Osteocyte (in vitro differentiated cells): Measurements from ENCODE around the gene MRPS24. TPM values are rescaled to one million over a fixed set of nuclear protein-coding genes. Genes with fewer than 3 reads are reported as not detected.

Experiments
- DNase-seq: peaks from one replicate; pipeline ENCODE4 v3.0.0; 2021; ENCODE audit warnings: mixed read lengths; ENCODE audit not compliant: unreplicated experiment; ENCODE audit errors: extremely low spot score
- H3K27ac Mint-ChIP-seq: one replicate; pipeline ENCODE4 v1.8.0; 2021; ENCODE audit warnings: mild to moderate bottlenecking, mixed read lengths; ENCODE audit not compliant: unreplicated experiment
- H3K27me3 Mint-ChIP-seq: one replicate; pipeline ENCODE4 v1.8.0; 2021; ENCODE audit warnings: mixed read lengths; ENCODE audit not compliant: unreplicated experiment
- H3K36me3 Mint-ChIP-seq: one replicate; pipeline ENCODE4 v1.8.0; 2021; ENCODE audit warnings: mixed read lengths; ENCODE audit not compliant: unreplicated experiment
- H3K4me1 Mint-ChIP-seq: one replicate; pipeline ENCODE4 v1.8.0; 2021; ENCODE audit warnings: mixed read lengths; ENCODE audit not compliant: unreplicated experiment
- H3K4me3 Mint-ChIP-seq: one replicate; pipeline ENCODE4 v1.8.0; 2021; ENCODE audit warnings: mild to moderate bottlenecking, moderate library complexity, mixed read lengths; ENCODE audit not compliant: unreplicated experiment
- H3K9me3 Mint-ChIP-seq: one replicate; pipeline ENCODE4 v1.8.0; 2021; ENCODE audit warnings: mixed read lengths; ENCODE audit not compliant: unreplicated experiment
- CTCF ChIP-seq: fragments of 200-600 bp; sonication (generic); IDR thresholded peaks from 2 replicates; pipeline ENCODE4 v1.5.0; 2021; ENCODE audit warnings: antibody characterized with exemption, mild to moderate bottlenecking, moderate library complexity
- total RNA-seq: library from RNA; stranded (reverse); gene quantifications from 2 replicates; pipeline ENCODE4 v1.2.1, GENCODE V29; 2021

The MRPS24 gene
- total RNA-seq, 1 donor from 2014 or later: 90.7 TPM

DNA sequence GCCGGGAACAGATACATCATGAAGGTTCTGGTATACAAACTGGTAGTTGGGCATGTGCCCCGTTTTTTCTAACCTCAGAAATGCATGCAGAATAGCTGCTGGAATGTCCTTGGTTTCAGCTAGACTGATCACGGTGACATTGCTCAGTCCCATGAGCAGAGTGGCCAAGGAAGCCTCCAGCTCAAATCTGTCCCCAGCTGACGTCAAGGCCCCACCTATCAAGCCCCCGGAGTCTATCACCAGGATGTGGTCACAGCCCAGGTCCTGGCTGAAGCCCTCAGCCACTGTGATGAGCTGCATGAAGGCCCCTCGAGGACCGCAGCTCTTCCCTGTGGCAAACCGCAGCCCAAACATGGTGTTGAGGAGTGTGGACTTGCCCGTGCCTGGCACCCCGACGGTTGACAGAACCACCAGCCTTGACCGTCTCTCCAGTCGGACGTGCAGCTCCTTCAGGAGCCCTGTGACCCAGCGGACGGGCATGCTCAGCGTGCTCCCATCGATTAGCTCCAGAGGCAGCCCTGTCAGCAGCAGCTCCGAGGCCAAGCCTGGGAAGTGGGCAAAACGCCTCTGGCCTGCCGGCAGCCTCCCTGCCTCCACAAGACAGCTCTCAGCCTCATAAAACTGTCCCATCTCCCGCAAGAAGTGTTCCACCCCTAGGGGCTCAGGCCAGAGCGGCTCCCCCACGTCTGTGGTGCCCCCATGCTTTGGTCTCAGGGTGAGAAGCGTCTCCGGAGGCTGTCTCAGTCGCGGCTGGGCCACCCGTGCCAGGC is 7.8 kb upstream of the MRPS24 start:
- Mint-ChIP-seq H3K4me1 (peaks cover 30% of the 10 kb centered on the region), H3K9me3 (no peaks in the 10 kb centered on the region), H3K4me3 (no peak overlapping the region), H3K36me3 (peaks cover 50% of the 10 kb centered on the region), H3K27me3 (no peaks in the 10 kb centered on the region), H3K27ac (no peak overlapping the region)
- no peak for TF ChIP-seq CTCF
- DNase-seq: no peak

DNA sequence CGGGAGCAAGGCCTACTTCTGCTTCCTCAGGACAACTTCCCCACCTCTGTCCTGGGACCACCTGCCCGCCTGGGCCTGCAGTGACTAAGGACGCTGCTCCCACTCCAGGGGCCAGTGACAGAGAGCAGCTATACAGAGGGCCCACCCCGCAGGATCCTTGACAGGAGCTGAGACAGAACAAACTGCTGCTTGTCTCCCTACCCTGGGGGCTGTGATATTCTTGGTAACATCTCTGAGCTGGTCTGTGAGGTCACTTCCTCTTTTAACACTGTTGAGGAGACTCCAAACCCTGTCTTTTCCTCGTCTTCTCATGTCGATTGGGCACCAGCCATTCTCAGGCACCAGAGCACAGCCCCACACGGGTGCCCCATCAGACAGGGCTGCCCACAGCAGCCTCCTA is 6.9 kb upstream of the MRPS24 start:
- no peak for DNase-seq
- no peak overlapping the region for H3K27ac Mint-ChIP-seq
- TF ChIP-seq CTCF: no peak
- H3K9me3 Mint-ChIP-seq: no peaks in the 10 kb centered on the region
- no peak overlapping the region for H3K4me3 Mint-ChIP-seq
- H3K27me3 Mint-ChIP-seq: no peaks in the 10 kb centered on the region
- H3K36me3 Mint-ChIP-seq: peaks cover 42% of the 10 kb centered on the region
- H3K4me1 Mint-ChIP-seq: peaks cover 32% of the 10 kb centered on the region

DNA sequence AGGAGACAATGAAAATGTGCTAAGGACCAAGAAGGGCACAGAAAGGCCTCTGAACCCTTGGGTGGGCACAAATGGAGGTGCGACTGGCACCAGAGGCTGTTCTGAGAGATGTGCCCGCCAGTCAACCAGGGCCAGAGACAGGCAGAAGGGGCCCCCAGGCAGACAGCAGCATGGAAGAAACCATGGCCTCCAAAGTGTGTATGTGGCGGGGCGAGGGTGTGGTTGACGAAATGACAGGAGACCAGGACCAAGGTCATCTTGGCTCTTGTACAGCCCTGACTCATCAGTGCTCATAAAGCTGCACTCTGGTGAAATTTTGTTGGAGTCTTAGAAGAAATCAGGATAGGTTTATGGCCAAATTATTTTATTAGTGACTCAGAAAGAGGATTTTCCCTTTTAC is 4.0 kb upstream of the MRPS24 start:
- Mint-ChIP-seq H3K4me1 (peaks cover 41% of the 10 kb centered on the region), H3K27ac (peak overlapping the region; percentile 94)

DNA sequence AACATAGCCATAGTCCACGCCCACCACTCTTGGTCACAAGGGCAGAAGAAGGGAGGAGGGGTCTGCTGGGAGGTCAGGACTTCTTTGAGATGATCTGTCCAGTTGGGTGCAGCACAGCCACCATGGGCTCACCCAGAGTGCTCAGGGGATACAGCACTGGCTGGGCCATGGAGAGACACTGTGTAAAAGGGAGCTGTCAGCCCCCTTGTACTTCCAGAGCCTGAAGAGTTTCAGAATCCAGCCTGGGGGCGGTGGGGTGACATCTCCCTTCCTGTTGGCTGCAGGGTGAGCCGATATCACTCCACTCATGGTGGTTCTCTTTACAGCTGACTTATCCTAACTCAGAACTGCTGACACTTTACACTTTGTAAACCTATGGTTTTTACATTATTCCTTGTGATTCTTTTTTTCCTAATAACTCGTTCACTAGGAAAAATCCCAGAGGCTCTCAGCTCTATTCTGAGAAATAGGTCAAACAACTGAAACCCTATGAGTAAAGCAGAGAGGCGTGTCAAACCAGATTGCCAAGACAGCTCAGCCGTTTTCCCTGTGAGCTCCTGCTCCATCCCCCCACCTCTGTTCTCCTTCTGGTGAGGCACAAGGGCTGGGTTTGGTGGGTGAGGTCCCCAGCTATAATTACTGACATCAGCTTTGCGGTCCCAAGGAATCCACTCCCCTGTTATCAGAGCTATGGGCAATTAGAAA is 3.2 kb upstream of the MRPS24 start:
- H3K36me3 Mint-ChIP-seq: peaks cover 19% of the 10 kb centered on the region
- TF ChIP-seq CTCF: no peak
- H3K4me1 Mint-ChIP-seq: peaks cover 46% of the 10 kb centered on the region
- no peaks in the 10 kb centered on the region for H3K9me3 Mint-ChIP-seq
- H3K4me3 Mint-ChIP-seq: peak overlapping the region; percentile 55
- peak overlapping the region; percentile 94 for H3K27ac Mint-ChIP-seq
- H3K27me3 Mint-ChIP-seq: no peaks in the 10 kb centered on the region
- DNase-seq: no peak

More for the DNA sequence above, 4.0 kb upstream of the MRPS24 start:
- TF ChIP-seq CTCF: no peak
- Mint-ChIP-seq H3K36me3 (peaks cover 24% of the 10 kb centered on the region), H3K9me3 (no peaks in the 10 kb centered on the region), H3K4me3 (peak overlapping the region; percentile 55), H3K27me3 (no peaks in the 10 kb centered on the region)
- no peak for DNase-seq

DNA sequence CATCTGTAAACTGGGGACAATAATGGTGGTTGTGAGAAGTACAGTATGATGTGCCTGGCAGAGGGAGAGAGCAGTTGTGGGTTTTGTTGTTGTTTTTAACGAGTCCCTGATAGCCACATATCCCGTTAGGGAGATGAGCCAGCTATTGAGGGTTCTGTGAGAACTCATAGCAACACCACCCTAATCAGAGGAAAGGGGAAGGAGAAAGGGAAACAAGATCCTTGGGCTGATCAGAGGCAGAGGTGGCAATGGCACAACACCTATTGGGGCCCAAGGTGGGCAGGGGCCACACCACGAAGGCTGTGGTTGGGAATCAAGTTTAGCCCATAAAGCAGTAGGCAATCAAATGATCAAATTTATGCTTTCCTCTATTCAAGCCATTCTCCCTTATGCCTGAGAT is 1.7 kb upstream of the MRPS24 start:
- Mint-ChIP-seq H3K36me3 (peaks cover 14% of the 10 kb centered on the region), H3K9me3 (no peaks in the 10 kb centered on the region), H3K27me3 (no peaks in the 10 kb centered on the region), H3K4me3 (no peak overlapping the region), H3K4me1 (peaks cover 46% of the 10 kb centered on the region), H3K27ac (peak overlapping the region; percentile 77)
- no peak for TF ChIP-seq CTCF
- no peak for DNase-seq
